Upper lobe of left lung (tissue), 4 donors: ENCODE results near the gene IP6K1.

Experiments
- POLR2A ChIP-seq, 4 donors: fragments of 450-650 bp; IDR thresholded peaks; one replicate each; pipeline ENCODE4 v1.5.1; 2016 to 2017; ENCODE audit warnings: antibody characterized with exemption in 4 of 4, mild to moderate bottlenecking in 2 of 4
- POLR2AphosphoS5 ChIP-seq, 2 donors: sonication (generic); formaldehyde crosslinking; IDR thresholded peaks; one replicate each; pipeline ENCODE4 v1.5.1; 2017; ENCODE audit warnings: antibody characterized with exemption in 2 of 2
- TF ChIP-seq, protein P1 (sequence below), 6 experiments: fragments of 450-650 bp in 4 of 6; fragments of 200-600 bp in 2 of 6; sonication (generic) in 2 of 6; IDR thresholded peaks; one replicate each; pipeline ENCODE4 v1.5.1; 2016 to 2019; ENCODE audit warnings: antibody characterized with exemption in 6 of 6

DNA sequence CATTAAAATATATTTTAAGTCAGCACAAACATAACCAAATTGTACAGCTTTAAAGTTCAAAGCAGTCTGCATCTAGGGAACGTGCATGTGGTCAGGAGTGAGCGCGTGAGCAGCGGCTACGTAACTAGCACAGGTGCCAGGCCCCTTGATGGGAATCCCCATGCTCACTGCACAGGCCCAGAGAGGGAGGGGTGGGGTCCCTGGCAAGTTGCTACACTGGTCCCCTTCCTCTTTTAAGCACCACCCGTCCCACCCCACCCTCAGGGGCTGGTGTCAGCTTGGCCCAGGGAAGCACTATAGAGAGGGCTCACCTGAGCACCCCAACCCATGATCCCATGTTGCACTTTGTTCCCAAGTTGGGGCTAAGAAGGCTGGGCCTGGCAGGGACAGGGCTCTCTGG lies 61.8 kb downstream of the IP6K1 start:
- TF ChIP-seq POLR2A (IDR thresholded peaks at IDR 0.05) (no peak), POLR2AphosphoS5 (IDR thresholded peaks at IDR 0.05) (no peak)
- TF ChIP-seq, protein P1, sequence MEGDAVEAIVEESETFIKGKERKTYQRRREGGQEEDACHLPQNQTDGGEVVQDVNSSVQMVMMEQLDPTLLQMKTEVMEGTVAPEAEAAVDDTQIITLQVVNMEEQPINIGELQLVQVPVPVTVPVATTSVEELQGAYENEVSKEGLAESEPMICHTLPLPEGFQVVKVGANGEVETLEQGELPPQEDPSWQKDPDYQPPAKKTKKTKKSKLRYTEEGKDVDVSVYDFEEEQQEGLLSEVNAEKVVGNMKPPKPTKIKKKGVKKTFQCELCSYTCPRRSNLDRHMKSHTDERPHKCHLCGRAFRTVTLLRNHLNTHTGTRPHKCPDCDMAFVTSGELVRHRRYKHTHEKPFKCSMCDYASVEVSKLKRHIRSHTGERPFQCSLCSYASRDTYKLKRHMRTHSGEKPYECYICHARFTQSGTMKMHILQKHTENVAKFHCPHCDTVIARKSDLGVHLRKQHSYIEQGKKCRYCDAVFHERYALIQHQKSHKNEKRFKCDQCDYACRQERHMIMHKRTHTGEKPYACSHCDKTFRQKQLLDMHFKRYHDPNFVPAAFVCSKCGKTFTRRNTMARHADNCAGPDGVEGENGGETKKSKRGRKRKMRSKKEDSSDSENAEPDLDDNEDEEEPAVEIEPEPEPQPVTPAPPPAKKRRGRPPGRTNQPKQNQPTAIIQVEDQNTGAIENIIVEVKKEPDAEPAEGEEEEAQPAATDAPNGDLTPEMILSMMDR (IDR thresholded peaks at IDR 0.05), result no peak
